ENCODE data around the gene CPA4.

Gene CPA4

GRCh38 chr7:130359276-130359857 is 66.4 kb downstream of the CPA4 start:
- peak; percentile 29 for DNase-seq (ENCODE audit: low read depth)
- no peak for TF ChIP-seq CTCF (IDR thresholded peaks at IDR 0.05; ENCODE audit: insufficient read depth, low read depth, low read length, missing control alignments)

GRCh38 chr7:130360518-130360917 is 67.6 kb downstream of the CPA4 start:
- TF ChIP-seq CTCF (IDR thresholded peaks at IDR 0.05; ENCODE audit: insufficient read depth, low read depth, low read length, missing control alignments) = no peak
- no peak for DNase-seq (ENCODE audit: low read depth)
- H3K4me3 ChIP-seq (ENCODE audit: low read depth, low read length) = no peak overlapping the region

More at GRCh38 chr7:130359276-130359857, 66.4 kb downstream of the CPA4 start:
- H3K4me3 ChIP-seq (ENCODE audit: low read depth, low read length) = no peak overlapping the region

- H3K4me3 ChIP-seq (ENCODE audit: low read depth, low read length) = no peak overlapping the region
- TF ChIP-seq CTCF (IDR thresholded peaks at IDR 0.05; ENCODE audit: insufficient read depth, low read depth, low read length, missing control alignments) = no peak
- DNase-seq (ENCODE audit: low read depth) = no peak
These were observed 68.7 kb downstream of the CPA4 start for GRCh38 chr7:130361681-130362080.

GRCh38 chr7:130362251-130362816 is 69.4 kb downstream of the CPA4 start:
- DNase-seq (ENCODE audit: low read depth) = no peak
- no peak overlapping the region for H3K4me3 ChIP-seq (ENCODE audit: low read depth, low read length)
- no peak for TF ChIP-seq CTCF (IDR thresholded peaks at IDR 0.05; ENCODE audit: insufficient read depth, low read depth, low read length, missing control alignments)

GRCh38 chr7:130363026-130363847 is 70.3 kb downstream of the CPA4 start:
- peak; percentile 78 for DNase-seq (ENCODE audit: low read depth)
- TF ChIP-seq CTCF (IDR thresholded peaks at IDR 0.05; ENCODE audit: insufficient read depth, low read depth, low read length, missing control alignments) = no peak
- H3K4me3 ChIP-seq (ENCODE audit: low read depth, low read length) = no peak overlapping the region

- no peak overlapping the region for H3K4me3 ChIP-seq (ENCODE audit: low read depth, low read length)
- no peak for TF ChIP-seq CTCF (IDR thresholded peaks at IDR 0.05; ENCODE audit: insufficient read depth, low read depth, low read length, missing control alignments)
- no peak for DNase-seq (ENCODE audit: low read depth)
These were observed 71.5 kb downstream of the CPA4 start for GRCh38 chr7:130364451-130364850.

Measured in GM12865 (cell line).